ENCODE data around the gene SETX. TPM values are rescaled to one million over a fixed set of nuclear protein-coding genes. Genes with fewer than 3 reads are reported as not detected.

SETX gene
- total RNA-seq, 1 experiment from 2014 or later = 59.3 TPM

DNA sequence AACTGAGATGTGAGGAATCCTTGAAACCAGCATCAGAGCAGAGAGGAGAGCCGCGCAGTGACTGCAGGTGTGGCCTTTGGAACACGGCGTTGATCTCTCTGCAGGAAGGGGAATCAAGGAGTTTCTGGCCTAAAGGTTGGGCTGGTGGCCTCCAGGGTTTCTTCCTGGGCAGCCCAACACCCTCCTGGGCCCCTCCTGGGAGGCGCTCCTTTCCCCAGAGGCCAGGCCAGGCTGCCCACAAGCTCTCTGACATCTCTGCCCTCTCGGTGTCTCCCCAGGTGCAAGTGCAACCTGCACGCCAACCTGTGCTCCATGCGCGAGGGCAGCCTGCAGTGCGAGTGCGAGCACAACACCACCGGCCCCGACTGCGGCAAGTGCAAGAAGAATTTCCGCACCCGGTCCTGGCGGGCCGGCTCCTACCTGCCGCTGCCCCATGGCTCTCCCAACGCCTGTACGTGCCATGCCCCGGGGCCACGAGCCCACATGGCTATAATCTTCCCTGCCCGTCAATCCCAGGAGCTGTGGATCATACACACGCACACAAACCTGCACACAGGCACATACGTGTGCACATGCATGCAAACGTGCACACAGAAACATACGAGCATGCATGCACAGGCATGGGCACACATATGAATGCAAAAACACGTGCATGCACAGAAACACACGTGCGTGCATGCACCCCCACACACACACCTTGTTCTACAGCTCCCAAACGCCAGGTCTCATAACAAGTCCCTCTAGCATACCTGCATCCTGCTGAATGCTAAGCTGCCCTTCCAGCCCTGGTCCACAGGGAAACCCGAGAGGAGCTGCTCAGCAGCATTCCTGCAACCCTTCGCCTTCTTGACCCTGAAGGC, 128.0 kb downstream of the SETX start:
- no peak for DNase-seq (ENCODE audit: extremely low read depth, low read depth)

DNA sequence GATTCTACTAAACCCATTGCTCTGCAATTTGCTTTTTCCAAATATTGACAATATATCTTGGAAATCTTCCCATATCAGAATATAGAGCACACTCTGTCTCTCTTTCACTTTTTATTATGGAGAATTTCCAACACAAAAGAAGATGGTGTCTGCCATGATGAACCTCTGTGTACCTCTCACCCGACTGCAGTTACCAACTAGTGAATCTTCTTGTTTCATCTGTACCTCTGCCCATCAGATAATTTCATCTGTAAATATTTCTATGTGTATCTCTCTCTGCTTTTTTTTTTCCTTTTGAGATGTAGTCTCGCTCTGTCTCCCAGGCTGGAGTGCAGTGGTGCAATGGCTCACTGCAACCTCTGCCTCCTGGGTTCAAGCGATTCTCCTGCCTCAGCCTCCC, 130.1 kb downstream of the SETX start:
- no peak for DNase-seq (ENCODE audit: extremely low read depth, low read depth)

DNA sequence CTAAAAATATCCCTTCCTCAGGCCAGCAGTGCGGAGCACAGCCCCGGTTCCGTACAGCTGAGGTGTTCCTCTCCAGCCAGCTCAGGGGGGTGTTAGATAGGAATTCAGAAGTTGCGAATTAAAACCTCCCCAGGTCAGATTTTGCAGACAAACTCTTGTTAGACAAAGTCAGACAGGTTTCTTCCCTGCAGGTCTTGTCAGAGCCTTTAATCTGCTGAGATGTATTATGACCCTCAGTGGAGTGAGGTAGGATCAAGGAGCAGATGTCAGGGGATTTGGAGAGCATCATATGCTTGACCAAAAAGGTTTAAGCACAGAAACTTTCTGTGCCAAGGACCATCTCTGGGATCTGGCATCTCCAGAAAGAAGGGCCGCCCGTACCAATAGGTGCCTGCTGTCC, 132.8 kb downstream of the SETX start:
- DNase-seq (ENCODE audit: extremely low read depth, low read depth) = no peak

DNA sequence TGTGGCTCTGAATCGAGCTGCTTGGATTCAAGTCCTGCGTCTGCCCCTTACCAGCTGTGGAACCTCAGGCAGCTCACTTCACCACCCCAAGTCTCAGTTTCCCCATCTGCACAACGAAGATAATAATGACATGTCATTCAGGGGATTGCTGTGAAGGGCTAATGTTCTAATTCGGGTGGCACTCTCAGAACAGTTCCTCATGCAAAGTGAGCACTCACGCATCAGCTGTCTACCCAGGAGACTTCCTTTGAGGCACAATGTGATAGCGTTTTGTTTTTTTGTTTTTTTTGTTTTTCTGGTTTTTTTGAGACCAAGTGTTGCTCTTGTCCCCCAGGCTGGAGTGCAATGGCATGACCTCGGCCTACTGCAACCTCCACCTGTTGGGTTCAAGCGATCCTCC, 136.6 kb downstream of the SETX start:
- no peak for DNase-seq (ENCODE audit: extremely low read depth, low read depth)

DNA sequence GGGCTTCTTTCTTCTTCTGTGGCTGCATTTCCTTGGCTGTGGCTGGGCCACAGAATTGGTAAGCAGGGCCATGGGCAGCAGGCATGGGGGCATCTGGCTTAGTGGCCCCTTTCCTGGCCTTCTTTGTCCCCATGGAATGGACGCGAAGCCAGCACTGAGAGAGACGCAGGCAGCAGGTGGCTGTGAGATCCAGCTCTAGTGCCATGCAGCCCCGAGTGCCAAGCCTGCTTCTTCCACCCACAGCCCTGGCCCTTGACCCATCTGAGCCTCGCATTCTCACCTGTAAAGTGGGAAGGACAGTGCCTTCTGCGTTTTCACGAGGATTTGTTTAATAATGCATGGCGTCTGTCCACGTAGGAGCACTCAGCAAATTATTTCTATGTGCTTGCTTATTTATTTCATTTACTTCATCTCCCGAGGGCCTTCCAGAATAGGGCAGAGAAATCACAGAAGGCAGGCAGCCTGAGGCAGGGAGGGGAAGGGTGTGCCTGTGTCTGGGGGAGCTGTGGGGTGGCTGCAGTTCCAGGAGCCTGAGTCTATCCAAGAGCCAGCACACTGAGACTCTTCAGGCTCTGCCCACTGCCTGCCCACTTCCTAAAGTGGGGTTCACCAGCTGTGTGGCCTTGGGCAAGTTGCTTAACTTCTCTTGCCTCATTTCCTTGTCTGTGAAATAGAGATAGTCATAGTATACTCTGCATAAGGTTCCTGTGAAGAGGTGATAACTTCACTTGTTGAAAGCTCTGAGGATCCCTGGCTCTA, 137.7 kb downstream of the SETX start:
- DNase-seq (ENCODE audit: extremely low read depth, low read depth) = no peak

DNA sequence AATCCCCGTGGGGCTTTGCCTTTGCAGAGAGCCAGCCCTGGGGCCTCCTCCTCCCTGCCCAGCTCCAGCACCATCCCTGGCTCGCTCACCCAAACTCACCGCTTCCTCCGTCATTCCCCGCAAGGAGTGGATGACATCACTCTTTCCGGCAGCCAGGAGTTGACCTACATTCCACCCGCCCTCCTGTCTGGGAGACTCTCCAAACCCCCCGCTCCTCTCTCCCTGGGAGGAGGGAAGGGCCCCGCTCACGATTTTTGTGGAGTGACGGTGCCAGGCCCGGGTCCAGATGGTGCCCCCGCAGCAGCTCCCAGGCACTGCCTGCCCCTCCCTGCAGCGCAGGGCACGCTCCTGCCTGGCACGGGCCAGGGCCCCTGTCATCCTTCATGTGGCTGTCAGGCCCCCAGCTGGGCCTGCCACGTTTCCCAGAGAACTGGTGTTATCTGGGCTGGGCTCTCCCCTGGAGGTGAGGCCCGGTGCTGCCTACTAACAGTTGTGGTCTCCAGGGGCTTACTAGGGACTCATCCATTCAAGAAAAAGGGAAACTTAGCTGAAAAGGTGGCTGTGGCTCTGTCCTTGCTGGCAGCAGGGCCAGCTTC, 140.7 kb downstream of the SETX start:
- DNase-seq (ENCODE audit: extremely low read depth, low read depth) = peak; percentile 27

DNA sequence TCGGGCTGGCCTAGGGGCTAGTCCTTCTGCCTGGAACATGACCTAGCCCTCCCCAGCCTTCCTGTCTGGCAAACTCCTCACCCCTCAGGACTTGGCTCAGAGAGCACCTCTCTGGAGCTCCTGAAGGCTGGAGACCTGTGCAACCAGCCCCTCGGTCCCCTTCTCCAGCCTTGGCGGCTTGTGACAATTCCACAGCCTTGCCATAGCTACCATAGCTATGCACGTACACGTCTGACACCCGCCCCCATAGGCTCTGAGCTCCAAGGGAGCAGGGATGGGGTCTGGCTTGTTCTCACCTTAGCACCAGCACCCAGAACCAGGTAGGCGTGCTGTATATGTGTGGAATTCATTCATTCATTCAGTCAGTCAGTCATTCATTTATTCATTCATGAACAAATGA, 143.2 kb downstream of the SETX start:
- no peak for DNase-seq (ENCODE audit: extremely low read depth, low read depth)

Other genes starting within 250 kb of the SETX start
- 0.07 and 0.09 TPM in 2 replicates for gene NTNG2, start 192.9 kb downstream of the SETX start, total RNA-seq (2014; rRNA removed; shearing (Covaris generic))
- gene TTF1, start 51.9 kb upstream of the SETX start, total RNA-seq (2014; rRNA removed; shearing (Covaris generic)) = 9.9 and 15.7 TPM in 2 replicates
- gene CFAP77, start 55.2 kb upstream of the SETX start, total RNA-seq (2014; rRNA removed; shearing (Covaris generic)) = not detected in 2 replicates
- not detected in 2 replicates for gene BARHL1, start 227.6 kb upstream of the SETX start, total RNA-seq (2014; rRNA removed; shearing (Covaris generic))